Activated naive CD4-positive, alpha-beta T cell treated with anti-CD3 and anti-CD28 coated beads for 36 hours (primary cell): ENCODE results near the gene MYO5C. TPM values are rescaled to one million over a fixed set of nuclear protein-coding genes. Genes with fewer than 3 reads are reported as not detected.
A peak's percentile ranks its signal among the peaks of the same experiment; 100 is the strongest.

Experiments used
- CTCF ChIA-PET: fragments of 350-600 bp; sonication (Branson Sonifier 250); formaldehyde crosslinking; loops from one replicate; lab custom pipeline; 2021; ENCODE audit warnings: antibody characterized with exemption; lab: Charles Lee
- DNase-seq: peaks from one replicate; pipeline ENCODE4 v3.0.0-alpha.2; 2020
- H3K27ac Mint-ChIP-seq: one replicate; pipeline ENCODE4 v1.8.0; 2021; ENCODE audit warnings: mild to moderate bottlenecking, mixed read lengths
- H3K27me3 Mint-ChIP-seq: one replicate; pipeline ENCODE4 v1.8.0; 2021; ENCODE audit warnings: low read depth, mixed read lengths
- H3K36me3 Mint-ChIP-seq: one replicate; pipeline ENCODE4 v1.8.0; 2021; ENCODE audit warnings: low read depth, mixed read lengths
- H3K4me1 Mint-ChIP-seq: one replicate; pipeline ENCODE4 v1.8.0; 2021; ENCODE audit warnings: low read depth, mixed read lengths
- H3K4me3 Mint-ChIP-seq: one replicate; pipeline ENCODE4 v1.8.0; 2021; ENCODE audit warnings: mild to moderate bottlenecking, moderate library complexity, mixed read lengths
- H3K9me3 Mint-ChIP-seq: one replicate; pipeline ENCODE4 v1.8.0; 2021; ENCODE audit warnings: mixed read lengths
- intact Hi-C: fragments of 100-400 bp; cut with micrococcal nuclease; formaldehyde crosslinking; loops from one replicate; pipeline ENCODE4 v1.15.1; 2023
- total RNA-seq, 2 experiments: library from RNA; stranded (reverse); gene quantifications; one replicate each; pipeline ENCODE4 v1.2.3, GENCODE V29; 2021

MYO5C gene
- total RNA-seq, 2 experiments from 2014 or later, result 0.19 to 0.25 TPM

- CTCF ChIA-PET, result interaction anchor here (0.9 to 2.7 kb wide), 7 partner anchors 13 to 474 kb away, joined by 3 to 7 read pairs (median 4); partner anchors contain the start of gene MYO5A
- Mint-ChIP-seq H3K36me3 (no peaks in the 10 kb centered on the region), H3K4me3 (peak overlapping the region; percentile 13), H3K4me1 (peaks cover 34% of the 10 kb centered on the region), H3K27ac (peak overlapping the region; percentile 74), H3K9me3 (no peaks in the 10 kb centered on the region), H3K27me3 (no peaks in the 10 kb centered on the region)
- intact Hi-C loops, result loop anchor here (1.0 to 2.0 kb wide), 5 partner anchors 8 to 417 kb away; partner anchors contain the start of gene ATOSA
- DNase-seq, result peak; percentile 89
These were observed 33.9 kb downstream of the MYO5C start for GRCh38 chr15:52261498-52262242.

DNA sequence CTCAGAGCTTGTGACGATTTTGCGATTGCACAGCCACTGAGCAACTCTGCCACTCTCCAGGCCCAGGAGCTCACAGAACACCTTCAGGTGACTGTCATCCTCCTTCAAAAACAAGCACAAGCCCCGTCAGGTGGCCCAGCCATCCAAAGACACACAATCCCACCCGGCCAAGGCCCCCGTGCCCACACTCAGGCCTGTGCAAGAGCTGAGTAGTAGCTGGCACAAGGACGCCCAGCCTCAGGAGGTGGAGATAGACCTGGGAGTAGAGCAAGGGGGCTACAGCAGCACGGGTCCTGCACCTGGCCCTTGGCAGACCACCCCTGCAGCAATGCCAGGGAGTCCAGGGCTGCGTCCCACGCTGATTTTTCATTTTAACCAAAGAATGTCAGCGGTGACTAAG lies 34.6 kb downstream of the MYO5C start:
- no peak for DNase-seq
- H3K4me3 Mint-ChIP-seq, result no peak overlapping the region
- H3K4me1 Mint-ChIP-seq, result peaks cover 37% of the 10 kb centered on the region
- H3K36me3 Mint-ChIP-seq, result no peaks in the 10 kb centered on the region
- no peak overlapping the region for H3K27ac Mint-ChIP-seq
- CTCF ChIA-PET, result interaction anchor here (0.5 to 2.7 kb wide), 4 partner anchors 34 to 475 kb away, joined by 3 to 7 read pairs (median 4); no protein-coding TSS in a partner anchor
- no peaks in the 10 kb centered on the region for H3K27me3 Mint-ChIP-seq
- H3K9me3 Mint-ChIP-seq, result no peaks in the 10 kb centered on the region
- intact Hi-C loops, result no loop called here

GRCh38 chr15:52259503-52259902 lies 36.1 kb downstream of the MYO5C start:
- no peaks in the 10 kb centered on the region for H3K27me3 Mint-ChIP-seq
- no peak for DNase-seq
- no peaks in the 10 kb centered on the region for H3K9me3 Mint-ChIP-seq
- H3K4me1 Mint-ChIP-seq, result peaks cover 37% of the 10 kb centered on the region
- no peak overlapping the region for H3K27ac Mint-ChIP-seq
- H3K36me3 Mint-ChIP-seq, result no peaks in the 10 kb centered on the region
- intact Hi-C loops, result no loop called here
- CTCF ChIA-PET, result interaction anchor here (0.8 to 6.0 kb wide), 4 partner anchors 32 to 475 kb away, joined by 3 to 48 read pairs (median 6); no protein-coding TSS in a partner anchor
- no peak overlapping the region for H3K4me3 Mint-ChIP-seq

GRCh38 chr15:52258461-52258860 lies 37.1 kb downstream of the MYO5C start:
- Mint-ChIP-seq H3K27ac (no peak overlapping the region), H3K4me1 (peaks cover 33% of the 10 kb centered on the region), H3K27me3 (no peaks in the 10 kb centered on the region), H3K4me3 (no peak overlapping the region), H3K36me3 (no peaks in the 10 kb centered on the region), H3K9me3 (no peaks in the 10 kb centered on the region)
- no peak for DNase-seq
- intact Hi-C loops, result no loop called here
- CTCF ChIA-PET, result interaction anchor here (0.5 to 6.0 kb wide), 4 partner anchors 36 to 476 kb away, joined by 3 to 48 read pairs (median 7); partner anchors contain the start of gene MYO5C

GRCh38 chr15:52257734-52258062 lies 37.9 kb downstream of the MYO5C start:
- CTCF ChIA-PET, result interaction anchor here (0.6 to 6.0 kb wide), 15 partner anchors 12 to 477 kb away, joined by 3 to 48 read pairs (median 6); partner anchors contain the start of genes ATOSA and MYO5C
- intact Hi-C loops, result loop anchor here (2.0 kb wide), 1 partner anchor 37 kb away; the partner anchor contains the start of gene MYO5C
- Mint-ChIP-seq H3K4me1 (peaks cover 29% of the 10 kb centered on the region), H3K36me3 (no peaks in the 10 kb centered on the region), H3K4me3 (no peak overlapping the region), H3K27me3 (no peaks in the 10 kb centered on the region), H3K9me3 (no peaks in the 10 kb centered on the region), H3K27ac (no peak overlapping the region)
- DNase-seq, result no peak

DNA sequence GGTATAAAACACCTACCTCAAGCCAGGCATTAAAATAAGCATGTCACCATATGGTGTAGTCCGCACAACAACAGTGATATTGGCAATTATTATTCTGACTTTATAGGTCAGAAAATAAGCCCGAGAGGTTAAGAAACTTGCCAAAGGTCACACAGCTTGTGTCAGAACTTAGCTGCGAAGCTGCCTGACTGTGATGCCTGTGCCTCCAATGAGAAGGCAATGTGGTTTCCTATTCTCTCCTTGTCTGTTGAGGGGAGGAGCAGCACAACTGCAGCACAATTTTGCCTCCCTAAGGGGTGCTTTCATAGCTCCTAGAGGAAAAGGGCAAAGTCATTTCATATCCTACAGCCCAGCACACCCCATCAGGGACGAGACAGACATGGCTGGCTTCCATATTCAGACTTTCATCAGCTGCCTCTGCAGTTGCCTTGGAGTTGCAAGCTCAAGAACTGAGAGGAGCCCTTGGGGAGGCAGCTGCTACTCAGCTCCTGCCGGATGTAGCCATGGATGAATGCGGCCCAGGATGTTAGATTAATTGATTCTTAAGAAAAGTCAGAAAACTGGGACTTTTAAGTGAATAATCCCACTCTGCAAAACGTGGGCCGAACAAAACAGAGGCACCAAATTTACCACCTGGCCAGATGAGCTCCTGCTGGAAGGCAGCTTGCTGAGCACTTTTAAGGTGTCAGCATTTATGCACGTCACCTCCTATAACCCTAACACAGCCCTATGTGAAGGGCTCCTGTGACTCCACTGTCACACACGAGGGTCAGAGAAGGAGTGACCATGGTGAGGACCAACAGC lies 38.5 kb downstream of the MYO5C start:
- no peaks in the 10 kb centered on the region for H3K27me3 Mint-ChIP-seq
- peak; percentile 24 for DNase-seq
- CTCF ChIA-PET, result interaction anchor here (0.6 to 6.0 kb wide), 44 partner anchors 11 to 940 kb away, joined by 3 to 48 read pairs (median 4); partner anchors contain the start of genes ATOSA and MYO5C
- H3K4me3 Mint-ChIP-seq, result no peak overlapping the region
- peaks cover 26% of the 10 kb centered on the region for H3K4me1 Mint-ChIP-seq
- no peak overlapping the region for H3K27ac Mint-ChIP-seq
- intact Hi-C loops, result loop anchor here (1.0 to 2.0 kb wide), 8 partner anchors 38 to 478 kb away; partner anchors contain the start of genes ARPP19 and MYO5C
- H3K9me3 Mint-ChIP-seq, result no peaks in the 10 kb centered on the region
- H3K36me3 Mint-ChIP-seq, result no peaks in the 10 kb centered on the region

GRCh38 chr15:52256366-52256765 lies 39.2 kb downstream of the MYO5C start:
- intact Hi-C loops, result loop anchor here (1.0 to 2.0 kb wide), 8 partner anchors 38 to 479 kb away; partner anchors contain the start of genes ARPP19 and MYO5C
- H3K27me3 Mint-ChIP-seq, result no peaks in the 10 kb centered on the region
- no peaks in the 10 kb centered on the region for H3K9me3 Mint-ChIP-seq
- H3K36me3 Mint-ChIP-seq, result no peaks in the 10 kb centered on the region
- CTCF ChIA-PET, result interaction anchor here (0.6 to 6.0 kb wide), 40 partner anchors 10 to 941 kb away, joined by 3 to 48 read pairs (median 4); partner anchors contain the start of gene MYO5C
- peak; percentile 87 for DNase-seq
- H3K4me3 Mint-ChIP-seq, result peak overlapping the region; percentile 52
- peaks cover 18% of the 10 kb centered on the region for H3K4me1 Mint-ChIP-seq
- no peak overlapping the region for H3K27ac Mint-ChIP-seq

GRCh38 chr15:52255935-52256334 lies 39.7 kb downstream of the MYO5C start:
- no peak for DNase-seq
- H3K4me1 Mint-ChIP-seq, result peaks cover 16% of the 10 kb centered on the region
- CTCF ChIA-PET, result interaction anchor here (0.7 to 6.0 kb wide), 17 partner anchors 10 to 479 kb away, joined by 3 to 48 read pairs (median 5); no protein-coding TSS in a partner anchor
- intact Hi-C loops, result loop anchor here (1.0 to 2.0 kb wide), 8 partner anchors 39 to 479 kb away; partner anchors contain the start of genes ARPP19 and MYO5C
- H3K36me3 Mint-ChIP-seq, result no peaks in the 10 kb centered on the region
- H3K4me3 Mint-ChIP-seq, result no peak overlapping the region
- no peaks in the 10 kb centered on the region for H3K27me3 Mint-ChIP-seq
- H3K27ac Mint-ChIP-seq, result no peak overlapping the region
- no peaks in the 10 kb centered on the region for H3K9me3 Mint-ChIP-seq

- CTCF ChIA-PET, result interaction anchor here (0.7 to 6.0 kb wide), 14 partner anchors 9 to 550 kb away, joined by 3 to 48 read pairs (median 4); no protein-coding TSS in a partner anchor
- Mint-ChIP-seq H3K27me3 (no peaks in the 10 kb centered on the region), H3K36me3 (no peaks in the 10 kb centered on the region), H3K4me1 (peaks cover 15% of the 10 kb centered on the region), H3K27ac (no peak overlapping the region), H3K9me3 (no peaks in the 10 kb centered on the region), H3K4me3 (no peak overlapping the region)
- DNase-seq, result no peak
- intact Hi-C loops, result no loop called here
These were observed 40.6 kb downstream of the MYO5C start for GRCh38 chr15:52255008-52255407.

DNA sequence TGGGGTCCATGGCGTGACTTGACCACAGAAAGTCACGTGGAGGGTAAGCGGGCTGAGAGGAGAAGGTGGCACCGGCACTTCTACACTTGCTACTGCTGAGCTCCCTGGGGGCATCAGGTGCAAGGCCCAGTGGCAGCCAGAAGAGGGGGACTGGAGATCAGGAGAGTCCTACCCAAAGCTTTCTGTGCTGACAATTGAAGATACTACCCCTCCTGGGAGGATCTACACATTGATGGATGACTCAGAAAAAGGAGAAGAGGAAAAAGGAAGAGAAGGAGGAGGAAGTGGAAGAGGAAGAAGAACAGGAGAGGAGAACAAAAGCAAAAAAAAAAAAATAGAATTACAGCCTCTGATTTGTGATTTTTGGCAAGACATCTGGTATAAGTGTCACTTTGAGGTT lies 41.2 kb downstream of the MYO5C start:
- no peaks in the 10 kb centered on the region for H3K9me3 Mint-ChIP-seq
- peaks cover 15% of the 10 kb centered on the region for H3K4me1 Mint-ChIP-seq
- CTCF ChIA-PET, result interaction anchor here (0.7 to 6.0 kb wide), 12 partner anchors 11 to 550 kb away, joined by 3 to 48 read pairs (median 3); no protein-coding TSS in a partner anchor
- no peak overlapping the region for H3K4me3 Mint-ChIP-seq
- no peak for DNase-seq
- intact Hi-C loops, result no loop called here
- H3K36me3 Mint-ChIP-seq, result no peaks in the 10 kb centered on the region
- no peaks in the 10 kb centered on the region for H3K27me3 Mint-ChIP-seq
- no peak overlapping the region for H3K27ac Mint-ChIP-seq

- H3K27me3 Mint-ChIP-seq, result no peaks in the 10 kb centered on the region
- intact Hi-C loops, result loop anchor here (1.0 to 2.0 kb wide), 2 partner anchors 10 to 20 kb away; no protein-coding TSS in a partner anchor
- no peaks in the 10 kb centered on the region for H3K36me3 Mint-ChIP-seq
- CTCF ChIA-PET, result interaction anchor here (0.6 to 1.8 kb wide), 8 partner anchors 21 to 482 kb away, joined by 3 to 5 read pairs (median 3); no protein-coding TSS in a partner anchor
- peaks cover 15% of the 10 kb centered on the region for H3K4me1 Mint-ChIP-seq
- no peak overlapping the region for H3K4me3 Mint-ChIP-seq
- H3K27ac Mint-ChIP-seq, result peak overlapping the region; percentile 50
- H3K9me3 Mint-ChIP-seq, result no peaks in the 10 kb centered on the region
- peak; percentile 21 for DNase-seq
These were observed 42.8 kb downstream of the MYO5C start for GRCh38 chr15:52252781-52253180.
